Upper lobe of left lung (tissue), 6 donors: Measurements from ENCODE around the gene NIT1. TPM values are rescaled to one million over a fixed set of nuclear protein-coding genes. Genes with fewer than 3 reads are reported as not detected.

ENCODE experiments used
- ATAC-seq, 2 donors: fragments of 200-7000 bp; cut with Tn5 transposase; one replicate each; pipeline ENCODE4 v1.9.1; 2022; ENCODE audit warnings: mild to moderate bottlenecking in 2 of 2, moderate library complexity in 2 of 2; ENCODE audit not compliant: low FRiP score in 2 of 2
- DNase-seq, 2 donors: peaks; one replicate each; pipeline ENCODE4 v3.0.0-alpha.2; 2019 to 2020
- H3K27ac ChIP-seq, 4 donors: fragments of 200-600 bp; sonication (generic); one replicate each; pipeline ENCODE4 v1.5.1; 2016 to 2019
- H3K27me3 ChIP-seq, 4 donors: fragments of 200-600 bp; sonication (generic); one replicate each; pipeline ENCODE4 v1.5.1; 2017 to 2019
- H3K36me3 ChIP-seq, 4 donors: fragments of 200-600 bp; sonication (generic); one replicate each; pipeline ENCODE4 v1.5.1; 2016 to 2019
- H3K4me1 ChIP-seq, 4 donors: fragments of 200-600 bp; sonication (generic); one replicate each; pipeline ENCODE4 v1.5.1; 2018 to 2019
- H3K4me3 ChIP-seq, 4 donors: fragments of 200-600 bp; sonication (generic); one replicate each; pipeline ENCODE4 v1.5.1; 2017 to 2019; ENCODE audit warnings: mild to moderate bottlenecking in 2 of 4, moderate library complexity in 1 of 4
- H3K9me3 ChIP-seq, 4 donors: fragments of 200-600 bp; sonication (generic); one replicate each; pipeline ENCODE4 v1.5.1; 2018 to 2019
- EP300 ChIP-seq, 4 donors: sonication (generic); formaldehyde crosslinking; IDR thresholded peaks; one replicate each; pipeline ENCODE4 v1.5.1; 2017; ENCODE audit warnings: antibody characterized with exemption in 4 of 4, control low read depth in 2 of 4
- POLR2A ChIP-seq, 4 donors: fragments of 450-650 bp; IDR thresholded peaks; one replicate each; pipeline ENCODE4 v1.5.1; 2016 to 2017; ENCODE audit warnings: antibody characterized with exemption in 4 of 4, mild to moderate bottlenecking in 2 of 4
- POLR2AphosphoS5 ChIP-seq, 2 donors: sonication (generic); formaldehyde crosslinking; IDR thresholded peaks; one replicate each; pipeline ENCODE4 v1.5.1; 2017; ENCODE audit warnings: antibody characterized with exemption in 2 of 2
- WGBS, 2 donors: methylation state at CpG; one replicate each; pipeline ENCODE4 v1.1.5; 2017 to 2018; 5-methylcytosine and 5-hydroxymethylcytosine counted together
- total RNA-seq, 6 donors: library from RNA; depleted of rRNA in 4 of 6; stranded (reverse); fragments of >200 nt in 4 of 6; gene quantifications; one replicate each; pipeline versions ENCODE4 v1.1.0 to v1.2.1, GENCODE V29; 2016 to 2021
- TF ChIP-seq, protein P1 (sequence below), 6 experiments: fragments of 450-650 bp in 4 of 6; fragments of 200-600 bp in 2 of 6; sonication (generic) in 2 of 6; IDR thresholded peaks; one replicate each; pipeline ENCODE4 v1.5.1; 2016 to 2019; ENCODE audit warnings: antibody characterized with exemption in 6 of 6
- donor health status: DM: no; HTN: no; CAD: no; lungs with moderate emphysema.
- donor health status: DM: no; HTN: yes; CAD: no; lungs with severe emphysema.

NIT1 gene
- total RNA-seq, 6 donors from 2014 or later = 21.2 to 62.9 (median 40.7) TPM

DNA sequence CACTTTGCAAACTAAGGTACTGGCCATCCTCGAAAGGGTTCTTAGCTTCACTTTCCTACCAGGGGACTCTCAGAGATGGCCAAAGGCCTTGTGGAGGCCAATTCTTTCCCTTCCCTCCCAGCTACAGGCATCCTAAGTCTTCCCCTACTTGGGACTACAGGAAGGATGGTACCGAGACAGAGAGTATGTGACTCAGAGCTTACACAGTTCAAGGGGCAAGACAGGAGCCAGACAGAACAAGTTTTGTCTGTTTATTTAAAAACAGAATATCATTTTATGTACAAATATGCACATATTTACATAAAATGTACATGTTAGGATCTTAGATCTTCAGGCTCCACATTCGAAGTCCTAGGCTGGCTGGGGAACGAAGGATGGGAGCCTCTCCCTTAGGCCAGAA lies 47.1 kb upstream of the NIT1 start:
- Histone ChIP-seq H3K36me3 (no peaks in the 10 kb centered on the region), H3K27ac (peak overlapping the region in 2 of 4 donors; percentile 85 to 93), H3K4me3 (no peak overlapping the region), H3K27me3 (no peaks in the 10 kb centered on the region), H3K9me3 (no peaks in the 10 kb centered on the region), H3K4me1 (peaks cover 0 to 14% (median 6%) of the 10 kb centered on the region in 4 donors)
- TF ChIP-seq EP300 (IDR thresholded peaks at IDR 0.05) = no peak
- WGBS, 2 donors = 97 to 99% methylated on average over 4 of the region's 4 CpGs
- ATAC-seq (no peak), DNase-seq (no peak)

DNA sequence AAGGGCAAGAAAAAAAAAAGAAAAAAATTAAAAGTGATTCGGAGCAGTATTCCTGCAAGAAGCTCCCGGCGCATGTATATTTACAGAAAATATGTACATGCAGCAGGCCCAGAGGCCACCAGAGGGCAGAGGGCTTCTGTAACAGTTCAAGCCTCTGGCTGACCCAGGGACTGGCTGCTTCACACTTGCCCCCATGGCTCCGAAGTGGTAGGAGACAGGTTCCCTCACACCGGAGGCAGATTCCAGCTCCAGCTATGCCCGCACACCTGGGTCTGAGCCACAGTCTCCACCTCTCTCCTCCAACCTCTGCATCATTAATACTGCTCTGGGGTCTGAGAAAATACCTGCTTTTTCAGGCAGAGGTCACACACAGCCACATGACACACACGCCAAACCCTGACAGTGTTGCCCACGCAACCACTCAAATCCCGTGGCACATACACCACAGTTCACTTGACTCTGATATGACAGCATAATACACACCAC lies 46.0 kb upstream of the NIT1 start:
- Histone ChIP-seq H3K36me3 (no peaks in the 10 kb centered on the region), H3K4me3 (no peak overlapping the region), H3K27ac (no peak overlapping the region), H3K4me1 (peaks cover 0 to 14% (median 2%) of the 10 kb centered on the region in 4 donors), H3K9me3 (no peaks in the 10 kb centered on the region), H3K27me3 (no peaks in the 10 kb centered on the region)
- 62 to 65% methylated on average over 9 of the region's 9 CpGs for WGBS, 2 donors
- DNase-seq (peak in 1 of 2 donors; percentile 78), ATAC-seq (peak in 1 of 2 donors; percentile 71)
- TF ChIP-seq EP300 (IDR thresholded peaks at IDR 0.05) = no peak
- TF ChIP-seq, protein P1, sequence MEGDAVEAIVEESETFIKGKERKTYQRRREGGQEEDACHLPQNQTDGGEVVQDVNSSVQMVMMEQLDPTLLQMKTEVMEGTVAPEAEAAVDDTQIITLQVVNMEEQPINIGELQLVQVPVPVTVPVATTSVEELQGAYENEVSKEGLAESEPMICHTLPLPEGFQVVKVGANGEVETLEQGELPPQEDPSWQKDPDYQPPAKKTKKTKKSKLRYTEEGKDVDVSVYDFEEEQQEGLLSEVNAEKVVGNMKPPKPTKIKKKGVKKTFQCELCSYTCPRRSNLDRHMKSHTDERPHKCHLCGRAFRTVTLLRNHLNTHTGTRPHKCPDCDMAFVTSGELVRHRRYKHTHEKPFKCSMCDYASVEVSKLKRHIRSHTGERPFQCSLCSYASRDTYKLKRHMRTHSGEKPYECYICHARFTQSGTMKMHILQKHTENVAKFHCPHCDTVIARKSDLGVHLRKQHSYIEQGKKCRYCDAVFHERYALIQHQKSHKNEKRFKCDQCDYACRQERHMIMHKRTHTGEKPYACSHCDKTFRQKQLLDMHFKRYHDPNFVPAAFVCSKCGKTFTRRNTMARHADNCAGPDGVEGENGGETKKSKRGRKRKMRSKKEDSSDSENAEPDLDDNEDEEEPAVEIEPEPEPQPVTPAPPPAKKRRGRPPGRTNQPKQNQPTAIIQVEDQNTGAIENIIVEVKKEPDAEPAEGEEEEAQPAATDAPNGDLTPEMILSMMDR (IDR thresholded peaks at IDR 0.05) = peak; percentile 53 to 72 (median 64)

DNA sequence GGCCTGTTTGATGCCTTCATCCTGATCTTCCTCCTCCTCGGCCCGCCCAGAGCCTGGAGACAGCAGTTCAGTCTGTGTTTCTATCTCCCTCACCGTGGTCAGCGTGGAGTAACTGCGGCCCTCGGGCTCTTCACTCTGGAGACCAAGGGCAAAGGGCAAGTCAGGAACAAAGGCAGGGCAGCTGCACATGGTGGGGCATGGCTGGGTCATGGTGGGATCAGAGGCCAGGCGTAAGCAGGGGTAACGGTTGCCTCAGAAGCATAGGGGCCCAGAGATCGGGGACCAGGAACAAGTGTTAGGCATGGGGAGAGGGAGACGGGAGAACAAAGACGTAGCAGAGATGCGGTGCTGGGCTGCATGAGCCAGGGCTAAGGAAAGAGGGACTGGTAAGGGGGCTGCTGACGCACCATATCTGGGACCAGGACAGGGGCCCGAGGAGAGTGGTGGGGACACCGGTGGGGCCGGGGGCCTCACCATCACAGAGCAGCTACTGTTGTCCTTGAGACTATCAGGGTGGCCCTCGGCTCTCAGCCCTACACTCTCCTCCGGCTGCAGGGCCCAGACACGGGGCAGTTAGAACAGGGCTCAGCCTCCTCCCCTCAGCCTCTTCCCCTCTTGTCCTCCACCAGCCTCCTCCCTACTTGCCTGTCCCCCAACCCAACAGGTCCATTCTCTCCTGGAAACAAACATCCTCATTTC lies 45.0 kb upstream of the NIT1 start:
- WGBS, 2 donors = 91 to 96% methylated on average over 19 of the region's 19 CpGs
- no peak overlapping the region for H3K4me3 ChIP-seq
- ATAC-seq (no peak), DNase-seq (peak in 1 of 2 donors; percentile 62)
- H3K27me3 ChIP-seq = no peaks in the 10 kb centered on the region
- no peaks in the 10 kb centered on the region for H3K9me3 ChIP-seq
- no peak overlapping the region for H3K27ac ChIP-seq
- TF ChIP-seq, protein P1 (IDR thresholded peaks at IDR 0.05) = no peak
- TF ChIP-seq POLR2A (IDR thresholded peaks at IDR 0.05) (no peak), POLR2AphosphoS5 (IDR thresholded peaks at IDR 0.05) (no peak), EP300 (IDR thresholded peaks at IDR 0.05) (no peak)
- peaks cover 0 to 11% (median 2%) of the 10 kb centered on the region in 4 donors for H3K4me1 ChIP-seq
- H3K36me3 ChIP-seq = no peaks in the 10 kb centered on the region

DNA sequence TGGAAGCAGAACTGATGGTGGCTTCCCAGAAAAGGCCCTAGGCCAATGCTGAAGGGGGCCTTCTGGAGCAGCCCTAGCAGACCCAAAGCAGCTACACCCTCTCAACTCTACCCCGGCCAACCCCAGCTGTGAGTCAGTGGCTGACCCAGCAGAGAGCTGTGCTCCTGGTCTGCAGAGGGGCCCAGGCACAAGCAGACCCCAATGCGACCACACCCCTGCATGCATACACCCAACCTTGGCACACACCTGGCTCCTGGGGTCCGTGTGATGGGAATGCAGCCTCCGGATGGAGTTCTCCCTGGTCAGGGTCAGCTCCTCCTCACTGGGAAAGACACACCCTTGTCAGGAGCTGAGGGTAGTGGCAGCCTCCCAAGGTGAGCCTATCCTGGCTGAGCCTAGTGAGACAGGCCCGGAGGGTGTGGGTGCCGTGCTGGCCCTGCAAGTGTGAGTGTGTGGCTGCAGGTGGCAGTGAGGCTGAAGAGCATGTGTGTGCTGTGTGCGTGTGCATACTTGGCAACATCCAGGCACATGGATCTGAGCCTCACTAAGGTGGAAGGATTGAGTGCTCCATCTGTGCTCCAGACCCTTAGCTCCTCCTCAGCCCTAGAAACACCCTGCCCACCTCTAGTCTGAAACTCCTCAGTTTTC lies 44.3 kb upstream of the NIT1 start:
- Histone ChIP-seq H3K27me3 (no peaks in the 10 kb centered on the region), H3K36me3 (no peaks in the 10 kb centered on the region), H3K4me1 (peaks cover 0 to 9% (median 2%) of the 10 kb centered on the region in 4 donors), H3K9me3 (no peaks in the 10 kb centered on the region), H3K27ac (no peak overlapping the region), H3K4me3 (no peak overlapping the region)
- TF ChIP-seq POLR2AphosphoS5 (IDR thresholded peaks at IDR 0.05) (no peak), EP300 (IDR thresholded peaks at IDR 0.05) (no peak), POLR2A (IDR thresholded peaks at IDR 0.05) (no peak)
- TF ChIP-seq, protein P1 (IDR thresholded peaks at IDR 0.05) = no peak
- DNase-seq = no peak
- ATAC-seq = no peak
- whole genome bisulfite sequencing, 2 donors = 68 to 93% methylated on average over 3 to 7 of the region's 7 CpGs

DNA sequence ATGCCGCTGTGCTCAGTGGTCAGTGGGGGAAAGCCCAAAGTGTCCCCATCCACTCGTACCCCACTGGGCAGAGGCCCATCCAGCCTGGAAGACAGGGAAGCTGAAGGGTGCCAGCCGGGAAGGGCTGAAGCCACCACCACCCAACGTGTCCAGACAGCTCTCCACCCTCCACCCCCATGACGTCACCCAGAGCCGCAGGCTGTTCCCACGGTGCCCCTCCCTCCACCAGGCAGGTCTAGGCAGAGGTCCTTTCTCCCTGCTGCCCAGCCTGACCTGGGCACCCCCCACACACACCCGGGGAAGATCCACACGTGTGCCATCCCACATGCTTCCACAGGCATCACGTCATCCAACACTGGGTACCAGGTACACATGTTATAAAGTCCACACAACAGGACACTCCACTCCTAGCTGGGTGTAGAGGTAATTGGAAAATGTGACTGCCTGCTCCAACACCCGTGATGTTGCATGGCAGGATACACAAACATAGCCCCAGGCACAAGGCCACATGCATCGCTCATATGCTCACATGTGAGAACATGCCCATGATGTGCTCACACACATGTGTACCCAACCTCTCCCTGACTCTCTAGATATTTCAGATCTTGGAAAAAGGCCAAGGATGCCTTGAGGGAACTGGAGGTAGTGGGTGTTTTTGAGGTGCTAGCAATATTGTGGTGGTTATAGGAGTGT lies 43.1 kb upstream of the NIT1 start:
- peaks cover 0 to 5% (median 2%) of the 10 kb centered on the region in 4 donors for H3K4me1 ChIP-seq
- 81 to 94% methylated on average over 3 to 12 of the region's 12 CpGs for WGBS, 2 donors
- DNase-seq (peak in 1 of 2 donors; percentile 47), ATAC-seq (no peak)
- TF ChIP-seq POLR2AphosphoS5 (IDR thresholded peaks at IDR 0.05) (no peak), EP300 (IDR thresholded peaks at IDR 0.05) (no peak)
- no peaks in the 10 kb centered on the region for H3K9me3 ChIP-seq
- no peak overlapping the region for H3K4me3 ChIP-seq
- H3K27ac ChIP-seq = no peak overlapping the region
- H3K27me3 ChIP-seq = no peaks in the 10 kb centered on the region
- no peaks in the 10 kb centered on the region for H3K36me3 ChIP-seq
